ENCODE data around the gene PDE9A. TPM values are rescaled to one million over a fixed set of nuclear protein-coding genes. Genes with fewer than 3 reads are reported as not detected.

Gene PDE9A
- total and polyA plus RNA-seq, 2 experiments from 2014 or later = not detected

DNA sequence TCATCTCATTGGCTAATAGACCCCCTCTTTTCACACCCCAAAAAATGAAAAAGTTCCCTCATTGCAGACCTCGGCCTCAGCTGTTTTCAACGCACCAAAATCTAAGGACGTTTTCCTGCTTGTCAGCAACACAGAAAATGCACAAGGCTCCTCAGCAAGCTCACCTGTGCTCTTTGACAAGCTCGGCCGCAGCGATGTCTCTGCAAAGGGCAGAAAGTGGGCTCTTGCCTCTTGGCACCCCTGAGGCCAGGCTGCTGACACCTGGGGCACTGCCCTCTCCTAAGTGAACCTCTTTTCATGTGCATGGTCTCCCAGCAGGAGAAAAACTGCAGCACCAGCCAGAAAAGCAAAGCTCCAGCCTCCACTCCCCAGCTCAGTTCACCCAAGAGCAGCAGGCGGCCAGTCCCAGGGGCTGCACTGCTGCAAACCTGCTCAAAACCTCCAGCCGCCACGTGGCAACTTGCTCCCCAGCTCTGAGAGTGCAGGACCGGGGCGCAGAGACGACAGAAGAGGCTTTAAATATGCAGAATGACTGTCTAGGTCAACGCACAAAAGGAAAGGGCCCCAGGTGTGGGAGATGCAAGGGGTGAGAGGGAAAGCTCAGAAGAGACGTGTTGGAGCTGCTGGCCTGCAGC, 101.7 kb downstream of the PDE9A start:
- 37 to 39% methylated on average over 14 of the region's 14 CpGs for WGBS, 2 experiments (ENCODE audit: low coverage in 1 of 2, low lambda C conversion rate in 2 of 2, missing lambda C conversion rate in 2 of 2)
- Histone ChIP-seq H3K27ac (no peak overlapping the region), H3K4me3 (no peak overlapping the region), H3K4me2 (ENCODE audit: unreplicated experiment) (no peak overlapping the region), H3K27me3 (replicated peaks; ENCODE audit: insufficient read depth) (peaks cover 11% of the 10 kb centered on the region), H3K79me2 (ENCODE audit: insufficient read depth) (no peaks in the 10 kb centered on the region), H2AFZ (no peak overlapping the region), H3K4me1 (ENCODE audit: insufficient read depth) (no peaks in the 10 kb centered on the region), H3K36me3 (ENCODE audit: low read depth) (no peaks in the 10 kb centered on the region), H3K9me2 (ENCODE audit: insufficient read depth) (no peaks in the 10 kb centered on the region), H3F3A (ENCODE audit: insufficient read depth) (no peaks in the 10 kb centered on the region), H3K9me3 (ENCODE audit: low read depth) (no peaks in the 10 kb centered on the region), H4K20me1 (ENCODE audit: insufficient read depth) (no peaks in the 10 kb centered on the region), H3K9ac (no peak overlapping the region)
- in situ Hi-C loops (cut with MboI) = no loop called here
- no peak for DNase-seq
- TF ChIP-seq EZH2 (IDR thresholded peaks at IDR 0.05; ENCODE audit: insufficient read depth, poor library complexity, severe bottlenecking) (no peak), EZH2phosphoT487 (IDR thresholded peaks at IDR 0.05; ENCODE audit: insufficient read depth, low read depth) (no peak)

DNA sequence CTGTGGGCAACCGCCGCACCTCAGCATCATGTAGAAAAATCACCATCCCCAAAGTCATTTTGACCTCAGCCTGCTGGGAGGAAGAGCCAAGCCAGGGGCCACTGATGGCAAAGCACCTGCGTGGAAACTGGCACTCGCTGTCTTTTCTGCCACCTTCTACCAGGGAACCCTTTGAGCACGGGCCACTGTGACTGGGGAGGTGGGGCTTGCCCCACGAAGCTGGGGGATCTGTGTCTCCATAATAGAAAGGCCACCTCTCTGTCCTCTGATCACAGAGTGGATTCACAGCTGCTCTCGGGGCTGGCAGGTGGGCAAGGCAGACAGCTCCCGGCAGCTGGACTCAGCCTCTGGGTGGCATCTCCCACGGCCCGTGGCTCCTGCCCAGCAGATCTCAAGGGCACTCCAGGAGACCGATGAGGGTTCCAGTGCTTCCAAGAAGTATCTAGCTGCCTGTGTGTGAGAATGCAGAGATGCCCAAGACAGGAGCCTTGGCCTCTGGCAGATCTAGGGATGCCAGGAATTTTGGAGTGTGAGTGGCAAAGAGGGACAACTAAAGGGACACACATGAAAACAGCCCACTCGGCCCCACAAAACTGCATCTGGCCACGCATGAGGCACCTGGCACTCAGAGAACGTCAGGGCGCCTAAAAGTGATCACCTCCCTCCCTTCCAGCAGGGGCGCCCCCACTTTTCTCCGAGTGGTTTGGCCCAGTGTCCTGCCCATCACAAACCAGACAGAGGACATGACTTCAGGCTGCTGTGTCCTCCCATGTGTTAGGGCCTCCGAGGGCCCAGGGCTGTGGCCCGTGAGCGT, 102.6 kb downstream of the PDE9A start:
- TF ChIP-seq EZH2 (IDR thresholded peaks at IDR 0.05; ENCODE audit: insufficient read depth, poor library complexity, severe bottlenecking) (no peak), EZH2phosphoT487 (IDR thresholded peaks at IDR 0.05; ENCODE audit: insufficient read depth, low read depth) (no peak)
- Histone ChIP-seq H3K9ac (no peak overlapping the region), H3K9me2 (ENCODE audit: insufficient read depth) (no peaks in the 10 kb centered on the region), H3K79me2 (ENCODE audit: insufficient read depth) (no peaks in the 10 kb centered on the region), H3K4me2 (ENCODE audit: unreplicated experiment) (no peak overlapping the region), H3K27ac (no peak overlapping the region), H3F3A (ENCODE audit: insufficient read depth) (no peaks in the 10 kb centered on the region), H3K9me3 (ENCODE audit: low read depth) (no peaks in the 10 kb centered on the region), H4K20me1 (ENCODE audit: insufficient read depth) (no peaks in the 10 kb centered on the region), H3K27me3 (replicated peaks; ENCODE audit: insufficient read depth) (peaks cover 14% of the 10 kb centered on the region), H3K36me3 (ENCODE audit: low read depth) (no peaks in the 10 kb centered on the region), H2AFZ (no peak overlapping the region), H3K4me3 (no peak overlapping the region), H3K4me1 (ENCODE audit: insufficient read depth) (no peaks in the 10 kb centered on the region)
- in situ Hi-C loops (cut with MboI) = no loop called here
- 52 to 58% methylated on average over 19 to 20 of the region's 20 CpGs for WGBS, 2 experiments (ENCODE audit: low coverage in 1 of 2, low lambda C conversion rate in 2 of 2, missing lambda C conversion rate in 2 of 2)
- DNase-seq = no peak

DNA sequence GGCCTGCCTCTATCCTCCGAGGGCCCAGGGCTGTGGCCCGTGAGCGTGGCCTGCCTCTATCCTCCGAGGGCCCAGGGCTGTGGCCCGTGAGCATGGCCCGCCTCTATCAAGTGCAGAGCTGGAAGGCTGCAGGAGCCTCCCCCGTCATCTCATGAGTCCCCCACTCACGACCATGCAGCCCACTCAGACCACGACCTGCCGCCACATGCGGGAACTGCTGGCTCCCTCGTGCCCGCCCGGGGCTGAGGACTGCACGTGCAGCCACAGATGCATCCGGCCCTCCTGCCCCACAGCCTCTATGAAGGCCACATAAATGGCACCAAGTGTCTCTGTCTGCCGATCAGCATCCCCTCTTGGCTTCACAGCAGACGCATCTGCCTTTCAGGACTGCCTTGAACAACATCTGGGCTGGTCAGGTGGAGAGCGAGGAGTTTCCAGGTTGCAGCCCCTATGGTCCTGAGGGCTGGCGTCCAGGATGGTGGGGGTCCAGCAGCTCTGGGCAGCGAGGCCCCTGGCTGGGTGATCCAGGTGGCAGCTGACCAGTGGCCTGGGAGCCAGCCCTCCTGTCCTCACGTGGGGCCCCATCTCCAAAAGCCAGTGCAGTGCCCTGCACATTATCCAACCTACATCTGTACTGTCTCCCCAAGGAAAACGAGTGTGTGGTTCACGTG, 103.3 kb downstream of the PDE9A start:
- H3K27me3 ChIP-seq (replicated peaks; ENCODE audit: insufficient read depth) = peaks cover 16% of the 10 kb centered on the region
- H3K9me2 ChIP-seq (ENCODE audit: insufficient read depth) = no peaks in the 10 kb centered on the region
- no peaks in the 10 kb centered on the region for H3K36me3 ChIP-seq (ENCODE audit: low read depth)
- no peaks in the 10 kb centered on the region for H3K9me3 ChIP-seq (ENCODE audit: low read depth)
- H4K20me1 ChIP-seq (ENCODE audit: insufficient read depth) = no peaks in the 10 kb centered on the region
- no peaks in the 10 kb centered on the region for H3F3A ChIP-seq (ENCODE audit: insufficient read depth)
- in situ Hi-C loops (cut with MboI) = no loop called here
- DNase-seq = no peak
- no peak overlapping the region for H3K9ac ChIP-seq
- no peaks in the 10 kb centered on the region for H3K4me1 ChIP-seq (ENCODE audit: insufficient read depth)
- TF ChIP-seq EZH2phosphoT487 (IDR thresholded peaks at IDR 0.05; ENCODE audit: insufficient read depth, low read depth) (no peak), EZH2 (IDR thresholded peaks at IDR 0.05; ENCODE audit: insufficient read depth, poor library complexity, severe bottlenecking) (no peak)
- H3K4me3 ChIP-seq = no peak overlapping the region
- no peak overlapping the region for H3K27ac ChIP-seq
- H3K4me2 ChIP-seq (ENCODE audit: unreplicated experiment) = no peak overlapping the region
- H2AFZ ChIP-seq = no peak overlapping the region
- no peaks in the 10 kb centered on the region for H3K79me2 ChIP-seq (ENCODE audit: insufficient read depth)
- 58 to 67% methylated on average over 21 to 24 of the region's 24 CpGs for WGBS, 2 experiments (ENCODE audit: low coverage in 1 of 2, low lambda C conversion rate in 2 of 2, missing lambda C conversion rate in 2 of 2)

DNA sequence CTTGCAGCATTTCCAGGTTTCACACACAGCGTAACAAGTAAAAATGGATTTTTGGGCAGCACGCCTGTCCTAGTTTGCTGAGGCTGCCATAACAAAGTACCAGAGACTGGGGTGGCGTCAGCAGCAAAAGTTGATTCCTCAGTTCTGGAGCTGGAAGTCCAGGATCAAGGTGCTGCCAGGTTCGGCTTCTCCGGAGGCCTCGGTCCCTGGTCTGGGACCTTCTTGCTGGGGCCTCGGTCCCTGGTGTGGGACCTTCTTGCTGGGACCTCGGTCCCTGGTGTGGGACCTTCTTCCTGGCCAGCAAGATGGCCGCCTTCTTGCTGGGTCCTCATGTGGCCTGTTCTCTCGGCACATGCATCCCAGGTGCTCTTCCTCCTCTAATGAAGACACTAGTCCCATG, 104.0 kb downstream of the PDE9A start:
- Histone ChIP-seq H3K79me2 (ENCODE audit: insufficient read depth) (no peaks in the 10 kb centered on the region), H3K4me2 (ENCODE audit: unreplicated experiment) (no peak overlapping the region), H4K20me1 (ENCODE audit: insufficient read depth) (no peaks in the 10 kb centered on the region), H3K27ac (no peak overlapping the region), H3K9me2 (ENCODE audit: insufficient read depth) (no peaks in the 10 kb centered on the region), H3K4me3 (no peak overlapping the region), H3K4me1 (ENCODE audit: insufficient read depth) (no peaks in the 10 kb centered on the region), H3F3A (ENCODE audit: insufficient read depth) (no peaks in the 10 kb centered on the region), H2AFZ (no peak overlapping the region), H3K36me3 (ENCODE audit: low read depth) (no peaks in the 10 kb centered on the region), H3K9ac (no peak overlapping the region), H3K27me3 (replicated peaks; ENCODE audit: insufficient read depth) (peaks cover 21% of the 10 kb centered on the region), H3K9me3 (ENCODE audit: low read depth) (no peaks in the 10 kb centered on the region)
- DNase-seq = no peak
- in situ Hi-C loops (cut with MboI) = no loop called here
- no peak for TF ChIP-seq EZH2 (IDR thresholded peaks at IDR 0.05; ENCODE audit: insufficient read depth, poor library complexity, severe bottlenecking)
- no peak for TF ChIP-seq EZH2phosphoT487 (IDR thresholded peaks at IDR 0.05; ENCODE audit: insufficient read depth, low read depth)
- WGBS, 2 experiments (ENCODE audit: low coverage in 1 of 2, low lambda C conversion rate in 2 of 2, missing lambda C conversion rate in 2 of 2) = 67 to 70% methylated on average over 9 to 10 of the region's 10 CpGs
